ENCODE results near the gene PDZD7.

The PDZD7 gene

GRCh38 chr10:101065481-101066145 lies 34.7 kb upstream of the PDZD7 start:
- TF ChIP-seq CTCF (IDR thresholded peaks at IDR 0.05; ENCODE audit: extremely low read depth, missing control alignments): no peak
- no peak for DNase-seq (ENCODE audit: low spot score)

GRCh38 chr10:101064415-101065030 lies 33.6 kb upstream of the PDZD7 start:
- no peak for DNase-seq (ENCODE audit: low spot score)
- TF ChIP-seq CTCF (IDR thresholded peaks at IDR 0.05; ENCODE audit: extremely low read depth, missing control alignments): no peak

- TF ChIP-seq CTCF (IDR thresholded peaks at IDR 0.05; ENCODE audit: extremely low read depth, missing control alignments): no peak
- no peak for DNase-seq (ENCODE audit: low spot score)
Observed at GRCh38 chr10:101063548-101064414, 32.9 kb upstream of the PDZD7 start.

- TF ChIP-seq CTCF (IDR thresholded peaks at IDR 0.05; ENCODE audit: extremely low read depth, missing control alignments): no peak
Observed at GRCh38 chr10:101063050-101063525, 32.2 kb upstream of the PDZD7 start.

GRCh38 chr10:101062232-101063049 lies 31.5 kb upstream of the PDZD7 start:
- peak; percentile 82 for DNase-seq (ENCODE audit: low spot score)
- TF ChIP-seq CTCF (IDR thresholded peaks at IDR 0.05; ENCODE audit: extremely low read depth, missing control alignments): peak; percentile 94

More at GRCh38 chr10:101063050-101063525, 32.2 kb upstream of the PDZD7 start:
- no peak for DNase-seq (ENCODE audit: low spot score)

- no peak for TF ChIP-seq CTCF (IDR thresholded peaks at IDR 0.05; ENCODE audit: extremely low read depth, missing control alignments)
- no peak for DNase-seq (ENCODE audit: low spot score)
Observed at GRCh38 chr10:101061624-101062231, 30.8 kb upstream of the PDZD7 start, which contains the start of gene KAZALD1. KAZALD1 (plus strand) TSS chr10:101061989; CDS start chr10:101062593, 604 bp downstream.

All from GM20000 (cell line).